ENCODE data around the gene SELENOS. TPM values are rescaled to one million over a fixed set of nuclear protein-coding genes. Genes with fewer than 3 reads are reported as not detected.

The SELENOS gene
- total RNA-seq: 10 to 100 TPM; 18.8 to 21.6 TPM

- DNase-seq (peak; percentile 88), ATAC-seq (peak; percentile 93)
- ChIA-PET CTCF (interaction anchor here (1.3 to 3.1 kb wide), 5 partner anchors 7 to 364 kb away, joined by 4 to 21 read pairs (median 5); no protein-coding TSS in a partner anchor), POLR2A (interaction anchor here (1.1 to 9.5 kb wide), 2 partner anchors 11 to 15 kb away, joined by 4 to 133 read pairs; partner anchors contain the start of gene SNRPA1)
- Mint-ChIP-seq H3K9me3 (no peaks in the 10 kb centered on the region), H3K27me3 (no peaks in the 10 kb centered on the region), H3K4me3 (peak within 1 kb of the TSS; percentile 97), H3K36me3 (ENCODE audit: low read depth) (peaks cover 57% of the 10 kb centered on the region), H3K4me1 (ENCODE audit: low read depth) (peaks cover 25% of the 10 kb centered on the region), H3K27ac (peak within 1 kb of the TSS; percentile 86)
- intact Hi-C loops (cut with micrococcal nuclease): loop anchor here (5.0 kb wide), 1 partner anchor 365 kb away; no protein-coding TSS in a partner anchor
- TF ChIP-seq, protein P1, sequence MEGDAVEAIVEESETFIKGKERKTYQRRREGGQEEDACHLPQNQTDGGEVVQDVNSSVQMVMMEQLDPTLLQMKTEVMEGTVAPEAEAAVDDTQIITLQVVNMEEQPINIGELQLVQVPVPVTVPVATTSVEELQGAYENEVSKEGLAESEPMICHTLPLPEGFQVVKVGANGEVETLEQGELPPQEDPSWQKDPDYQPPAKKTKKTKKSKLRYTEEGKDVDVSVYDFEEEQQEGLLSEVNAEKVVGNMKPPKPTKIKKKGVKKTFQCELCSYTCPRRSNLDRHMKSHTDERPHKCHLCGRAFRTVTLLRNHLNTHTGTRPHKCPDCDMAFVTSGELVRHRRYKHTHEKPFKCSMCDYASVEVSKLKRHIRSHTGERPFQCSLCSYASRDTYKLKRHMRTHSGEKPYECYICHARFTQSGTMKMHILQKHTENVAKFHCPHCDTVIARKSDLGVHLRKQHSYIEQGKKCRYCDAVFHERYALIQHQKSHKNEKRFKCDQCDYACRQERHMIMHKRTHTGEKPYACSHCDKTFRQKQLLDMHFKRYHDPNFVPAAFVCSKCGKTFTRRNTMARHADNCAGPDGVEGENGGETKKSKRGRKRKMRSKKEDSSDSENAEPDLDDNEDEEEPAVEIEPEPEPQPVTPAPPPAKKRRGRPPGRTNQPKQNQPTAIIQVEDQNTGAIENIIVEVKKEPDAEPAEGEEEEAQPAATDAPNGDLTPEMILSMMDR (IDR thresholded peaks at IDR 0.05): peak; percentile 14
Measured at GRCh38 chr15:101277038-101277822, at the start of gene SELENOS. Gene SELENOS, minus strand, starts transcription at chr15:101277485. Its CDS starts 68 bp downstream, at chr15:101277417.

GRCh38 chr15:101326462-101327146 is 49.3 kb upstream of the SELENOS start:
- CTCF ChIA-PET: no interaction called here
- no peaks in the 10 kb centered on the region for H3K9me3 Mint-ChIP-seq

DNA sequence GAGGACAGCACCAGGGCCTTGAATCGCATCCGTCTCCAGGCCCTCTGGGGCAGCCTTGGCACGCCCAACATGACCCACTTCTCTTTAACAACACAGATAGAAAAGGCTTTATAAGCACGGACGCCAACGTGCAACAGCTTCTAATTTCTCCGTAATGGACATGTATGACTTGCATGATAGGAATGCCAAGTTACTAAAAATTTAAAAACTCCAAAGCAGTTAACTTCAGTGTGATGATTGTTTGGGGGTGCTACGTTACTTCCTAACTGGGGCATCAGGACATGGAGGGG is 48.7 kb upstream of the SELENOS start:
- POLR2A ChIA-PET: no interaction called here
- CTCF ChIA-PET: no interaction called here
- Mint-ChIP-seq H3K4me1 (ENCODE audit: low read depth) (peaks cover 4% of the 10 kb centered on the region), H3K36me3 (ENCODE audit: low read depth) (no peaks in the 10 kb centered on the region), H3K9me3 (no peaks in the 10 kb centered on the region), H3K27ac (no peak overlapping the region), H3K27me3 (no peaks in the 10 kb centered on the region), H3K4me3 (no peak overlapping the region)
- DNase-seq: no peak
- intact Hi-C loops (cut with micrococcal nuclease): loop anchor here (10.0 kb wide), 1 partner anchor 169 kb away; no protein-coding TSS in a partner anchor
- TF ChIP-seq, protein P1 (IDR thresholded peaks at IDR 0.05): no peak
- no peak for ATAC-seq

More at GRCh38 chr15:101326462-101327146, 49.3 kb upstream of the SELENOS start:
- no peak overlapping the region for H3K27ac Mint-ChIP-seq
- H3K36me3 Mint-ChIP-seq (ENCODE audit: low read depth): no peaks in the 10 kb centered on the region
- H3K4me3 Mint-ChIP-seq: no peak overlapping the region
- intact Hi-C loops (cut with micrococcal nuclease): loop anchor here (10.0 kb wide), 1 partner anchor 168 kb away; no protein-coding TSS in a partner anchor
- ATAC-seq (no peak), DNase-seq (no peak)
- H3K4me1 Mint-ChIP-seq (ENCODE audit: low read depth): no peaks in the 10 kb centered on the region
- H3K27me3 Mint-ChIP-seq: no peaks in the 10 kb centered on the region
- TF ChIP-seq, protein P1 (IDR thresholded peaks at IDR 0.05): no peak
- POLR2A ChIA-PET: no interaction called here

- Mint-ChIP-seq H3K27ac (no peak overlapping the region), H3K4me3 (no peak overlapping the region), H3K9me3 (no peaks in the 10 kb centered on the region), H3K36me3 (ENCODE audit: low read depth) (no peaks in the 10 kb centered on the region), H3K4me1 (ENCODE audit: low read depth) (peaks cover 9% of the 10 kb centered on the region), H3K27me3 (no peaks in the 10 kb centered on the region)
- CTCF ChIA-PET: no interaction called here
- TF ChIP-seq, protein P1 (IDR thresholded peaks at IDR 0.05): no peak
- intact Hi-C loops (cut with micrococcal nuclease): loop anchor here (10.0 kb wide), 1 partner anchor 169 kb away; no protein-coding TSS in a partner anchor
- DNase-seq: no peak
- ATAC-seq: no peak
- POLR2A ChIA-PET: no interaction called here
Measured at GRCh38 chr15:101325263-101326025, 48.2 kb upstream of the SELENOS start.
